22Rv1 (cell line): ENCODE results near the gene EMX2.

Experiments
- H3K27ac ChIP-seq: fragments of 450-650 bp; 2 replicates; pipeline ENCODE4 v1.5.1; 2017
- ZFX ChIP-seq: fragments of 450-650 bp; IDR thresholded peaks from 2 replicates; pipeline ENCODE4 v1.6.1; 2017; ENCODE audit warnings: antibody characterized with exemption, borderline replicate concordance
- TF ChIP-seq, protein P1 (sequence below): fragments of 450-650 bp; IDR thresholded peaks from 2 replicates; pipeline ENCODE4 v1.5.1; 2017; ENCODE audit warnings: mild to moderate bottlenecking

Gene EMX2

GRCh38 chr10:117516681-117517080 is 25.9 kb upstream of the EMX2 start:
- TF ChIP-seq, protein P1, sequence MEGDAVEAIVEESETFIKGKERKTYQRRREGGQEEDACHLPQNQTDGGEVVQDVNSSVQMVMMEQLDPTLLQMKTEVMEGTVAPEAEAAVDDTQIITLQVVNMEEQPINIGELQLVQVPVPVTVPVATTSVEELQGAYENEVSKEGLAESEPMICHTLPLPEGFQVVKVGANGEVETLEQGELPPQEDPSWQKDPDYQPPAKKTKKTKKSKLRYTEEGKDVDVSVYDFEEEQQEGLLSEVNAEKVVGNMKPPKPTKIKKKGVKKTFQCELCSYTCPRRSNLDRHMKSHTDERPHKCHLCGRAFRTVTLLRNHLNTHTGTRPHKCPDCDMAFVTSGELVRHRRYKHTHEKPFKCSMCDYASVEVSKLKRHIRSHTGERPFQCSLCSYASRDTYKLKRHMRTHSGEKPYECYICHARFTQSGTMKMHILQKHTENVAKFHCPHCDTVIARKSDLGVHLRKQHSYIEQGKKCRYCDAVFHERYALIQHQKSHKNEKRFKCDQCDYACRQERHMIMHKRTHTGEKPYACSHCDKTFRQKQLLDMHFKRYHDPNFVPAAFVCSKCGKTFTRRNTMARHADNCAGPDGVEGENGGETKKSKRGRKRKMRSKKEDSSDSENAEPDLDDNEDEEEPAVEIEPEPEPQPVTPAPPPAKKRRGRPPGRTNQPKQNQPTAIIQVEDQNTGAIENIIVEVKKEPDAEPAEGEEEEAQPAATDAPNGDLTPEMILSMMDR: no peak
- no peak for TF ChIP-seq ZFX
- no peak overlapping the region for H3K27ac ChIP-seq

DNA sequence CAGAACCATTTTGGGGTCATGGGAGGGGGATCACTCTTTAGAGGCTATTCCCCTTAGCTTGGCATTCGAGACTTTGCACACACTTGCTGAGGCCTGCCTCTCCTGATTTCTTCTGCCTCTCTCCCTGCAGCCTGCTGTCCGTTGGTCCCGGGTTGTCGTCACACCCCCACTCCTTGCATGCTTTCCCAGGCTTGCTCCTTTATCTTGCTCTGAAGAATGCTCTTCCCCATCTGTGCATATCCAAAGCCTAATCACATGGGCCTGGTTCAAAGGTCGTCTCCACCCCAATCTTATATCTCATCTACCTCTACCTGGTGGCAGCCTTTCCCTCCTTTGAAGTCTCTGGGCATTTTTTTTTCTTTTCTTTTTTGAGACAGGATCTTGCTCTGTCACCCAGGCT is 24.3 kb upstream of the EMX2 start:
- TF ChIP-seq, protein P1: no peak
- TF ChIP-seq ZFX: no peak

DNA sequence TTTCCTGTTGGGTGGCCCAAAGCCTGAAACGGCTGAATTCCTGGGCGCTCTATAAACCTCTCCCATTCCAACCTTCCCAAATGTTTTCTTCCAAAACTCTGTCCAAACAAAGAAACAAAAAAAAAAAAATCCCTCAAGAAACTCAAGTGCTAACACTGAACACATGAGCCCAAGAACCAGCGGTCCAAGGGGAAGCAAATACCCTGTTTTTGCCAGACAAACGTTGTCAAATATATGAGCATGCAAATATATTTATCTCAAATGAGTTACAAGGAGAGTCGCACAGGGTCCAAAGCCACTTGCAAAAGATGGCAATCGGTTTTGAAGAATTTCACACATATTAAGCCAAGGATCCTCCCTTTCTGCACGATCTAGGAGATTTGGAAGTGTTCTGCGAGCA is 23.3 kb upstream of the EMX2 start:
- TF ChIP-seq, protein P1: no peak
- no peak for TF ChIP-seq ZFX
- H3K27ac ChIP-seq: no peak overlapping the region

More for the DNA sequence above, 24.3 kb upstream of the EMX2 start:
- H3K27ac ChIP-seq: no peak overlapping the region

DNA sequence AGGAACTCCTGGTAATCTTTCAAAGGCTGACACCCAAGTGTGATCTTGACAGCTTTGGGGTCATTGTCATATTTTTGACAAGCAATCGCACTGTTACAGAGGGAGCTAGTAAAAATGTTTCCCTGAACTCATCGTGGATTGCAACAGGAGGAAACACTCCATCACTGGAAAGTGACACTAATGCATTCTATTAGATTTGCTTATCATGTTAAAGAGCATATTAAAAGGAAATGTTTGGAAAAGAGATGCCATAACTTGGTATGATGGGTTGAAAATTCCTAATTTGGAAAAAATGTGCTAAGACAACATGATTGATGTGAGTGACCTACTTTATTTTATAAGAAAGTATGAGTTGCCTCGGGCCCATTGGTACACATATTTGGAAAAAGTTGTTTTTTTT is 22.7 kb upstream of the EMX2 start:
- no peak overlapping the region for H3K27ac ChIP-seq
- TF ChIP-seq, protein P1: no peak
- TF ChIP-seq ZFX: no peak

- no peak overlapping the region for H3K27ac ChIP-seq
- TF ChIP-seq, protein P1: no peak
- no peak for TF ChIP-seq ZFX
Observed at GRCh38 chr10:117530791-117531190, 11.8 kb upstream of the EMX2 start.

DNA sequence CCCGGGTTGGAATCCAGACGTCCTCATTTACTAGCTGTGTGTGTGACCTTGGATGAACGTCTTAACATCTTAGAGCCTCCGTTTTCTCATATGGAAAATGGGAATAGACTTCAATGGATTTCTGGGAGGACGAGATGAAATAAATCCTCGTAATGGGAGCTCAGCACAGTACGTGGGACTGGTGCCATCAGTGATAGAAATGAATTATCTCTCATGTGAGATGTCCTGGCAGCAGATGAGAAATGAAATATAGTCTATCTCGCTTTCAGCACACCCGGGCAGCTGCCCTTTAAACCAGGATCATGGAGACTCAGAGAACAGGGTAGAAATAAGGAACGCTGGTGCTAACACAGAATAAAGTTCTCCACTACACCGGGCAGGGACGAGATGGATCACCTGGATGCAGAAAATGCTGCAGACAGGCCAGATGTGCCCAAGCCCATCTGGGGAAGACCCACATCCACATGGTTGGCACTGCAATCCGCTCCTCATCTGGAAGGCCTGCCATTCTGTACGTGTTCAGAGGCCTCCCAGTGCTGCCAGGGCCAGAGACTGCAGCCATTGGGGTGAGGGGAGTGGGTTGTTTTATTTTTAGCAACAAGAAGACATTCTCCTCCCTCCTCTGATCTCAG is 11.1 kb upstream of the EMX2 start:
- TF ChIP-seq ZFX: no peak
- TF ChIP-seq, protein P1: no peak
- no peak overlapping the region for H3K27ac ChIP-seq

DNA sequence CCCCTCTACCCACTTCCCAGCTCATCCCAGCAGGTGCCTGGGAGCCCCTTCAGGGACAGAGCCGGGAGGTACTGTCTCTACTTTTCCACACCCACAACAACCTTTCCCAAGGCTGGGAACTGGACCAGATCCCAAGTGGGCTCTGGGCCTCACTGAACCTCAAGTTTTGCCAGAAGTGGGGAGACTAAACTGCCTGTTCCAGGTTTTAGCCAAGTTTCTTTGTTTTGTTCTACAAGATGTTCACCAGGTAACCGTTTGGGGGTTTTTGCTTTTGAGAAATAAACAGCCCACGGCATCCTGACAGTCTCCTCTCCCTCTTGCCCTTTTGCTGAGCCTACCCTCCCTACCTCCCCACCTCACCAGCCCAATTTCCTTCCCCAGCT is 10.6 kb upstream of the EMX2 start:
- no peak overlapping the region for H3K27ac ChIP-seq
- TF ChIP-seq ZFX: no peak
- TF ChIP-seq, protein P1: no peak
